ENCODE measurements around the gene CLCA4. TPM values are rescaled to one million over a fixed set of nuclear protein-coding genes. Genes with fewer than 3 reads are reported as not detected.

The CLCA4 gene
- total RNA-seq, 1 donor: not detected

DNA sequence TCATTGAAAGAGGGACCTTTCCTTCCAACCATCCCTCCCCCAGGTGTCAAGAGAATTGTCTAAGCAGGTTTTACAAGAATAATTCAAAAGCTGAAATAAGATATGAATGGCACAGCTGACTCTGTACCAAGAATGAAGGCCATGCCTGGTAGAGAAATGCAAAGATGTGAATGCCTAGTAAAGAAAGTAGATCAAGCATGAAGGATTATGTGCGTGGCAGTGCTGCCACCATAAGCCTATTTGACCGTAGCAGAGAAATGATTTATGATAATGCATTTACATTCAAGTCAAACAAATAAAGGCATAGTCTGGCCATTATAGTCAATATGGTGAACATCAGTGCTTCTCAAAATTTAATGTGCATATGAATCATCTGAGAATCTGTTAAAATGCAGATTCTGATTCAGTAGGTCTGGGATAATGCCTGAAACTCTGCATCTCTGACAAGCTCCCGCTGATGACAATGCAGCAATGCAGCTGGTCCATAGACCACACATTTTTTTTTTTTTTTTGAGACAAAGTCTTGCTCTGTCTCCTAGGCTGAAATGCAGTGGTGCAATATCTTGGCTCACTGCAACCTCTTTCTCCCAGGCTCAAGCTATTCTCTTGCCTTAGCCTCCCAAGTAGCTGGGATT is 16.6 kb upstream of the CLCA4 start:
- Histone ChIP-seq H3K4me1 (ENCODE audit: insufficient read depth, low read length) (no peaks in the 10 kb centered on the region), H4K20me1 (ENCODE audit: insufficient read depth, low read length) (no peaks in the 10 kb centered on the region), H3K9me3 (ENCODE audit: low read depth, low read length) (no peaks in the 10 kb centered on the region), H3K4me3 (ENCODE audit: insufficient read depth, low read length) (no peak overlapping the region), H2AFZ (ENCODE audit: low read length) (no peak overlapping the region), H3K27me3 (ENCODE audit: insufficient read depth, low read length) (no peaks in the 10 kb centered on the region), H3K27ac (ENCODE audit: low read depth, low read length) (no peak overlapping the region), H3K36me3 (ENCODE audit: insufficient read depth, low read length) (no peaks in the 10 kb centered on the region), H3K79me2 (ENCODE audit: insufficient read depth, low read length) (no peaks in the 10 kb centered on the region), H3K4me2 (ENCODE audit: insufficient read depth, low read length) (no peak overlapping the region)
- DNase-seq (ENCODE audit: insufficient read length, low spot score, missing footprints): no peak
- TF ChIP-seq, protein P1, sequence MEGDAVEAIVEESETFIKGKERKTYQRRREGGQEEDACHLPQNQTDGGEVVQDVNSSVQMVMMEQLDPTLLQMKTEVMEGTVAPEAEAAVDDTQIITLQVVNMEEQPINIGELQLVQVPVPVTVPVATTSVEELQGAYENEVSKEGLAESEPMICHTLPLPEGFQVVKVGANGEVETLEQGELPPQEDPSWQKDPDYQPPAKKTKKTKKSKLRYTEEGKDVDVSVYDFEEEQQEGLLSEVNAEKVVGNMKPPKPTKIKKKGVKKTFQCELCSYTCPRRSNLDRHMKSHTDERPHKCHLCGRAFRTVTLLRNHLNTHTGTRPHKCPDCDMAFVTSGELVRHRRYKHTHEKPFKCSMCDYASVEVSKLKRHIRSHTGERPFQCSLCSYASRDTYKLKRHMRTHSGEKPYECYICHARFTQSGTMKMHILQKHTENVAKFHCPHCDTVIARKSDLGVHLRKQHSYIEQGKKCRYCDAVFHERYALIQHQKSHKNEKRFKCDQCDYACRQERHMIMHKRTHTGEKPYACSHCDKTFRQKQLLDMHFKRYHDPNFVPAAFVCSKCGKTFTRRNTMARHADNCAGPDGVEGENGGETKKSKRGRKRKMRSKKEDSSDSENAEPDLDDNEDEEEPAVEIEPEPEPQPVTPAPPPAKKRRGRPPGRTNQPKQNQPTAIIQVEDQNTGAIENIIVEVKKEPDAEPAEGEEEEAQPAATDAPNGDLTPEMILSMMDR (IDR thresholded peaks at IDR 0.05; ENCODE audit: extremely low read depth, low read depth, low read length): no peak

DNA sequence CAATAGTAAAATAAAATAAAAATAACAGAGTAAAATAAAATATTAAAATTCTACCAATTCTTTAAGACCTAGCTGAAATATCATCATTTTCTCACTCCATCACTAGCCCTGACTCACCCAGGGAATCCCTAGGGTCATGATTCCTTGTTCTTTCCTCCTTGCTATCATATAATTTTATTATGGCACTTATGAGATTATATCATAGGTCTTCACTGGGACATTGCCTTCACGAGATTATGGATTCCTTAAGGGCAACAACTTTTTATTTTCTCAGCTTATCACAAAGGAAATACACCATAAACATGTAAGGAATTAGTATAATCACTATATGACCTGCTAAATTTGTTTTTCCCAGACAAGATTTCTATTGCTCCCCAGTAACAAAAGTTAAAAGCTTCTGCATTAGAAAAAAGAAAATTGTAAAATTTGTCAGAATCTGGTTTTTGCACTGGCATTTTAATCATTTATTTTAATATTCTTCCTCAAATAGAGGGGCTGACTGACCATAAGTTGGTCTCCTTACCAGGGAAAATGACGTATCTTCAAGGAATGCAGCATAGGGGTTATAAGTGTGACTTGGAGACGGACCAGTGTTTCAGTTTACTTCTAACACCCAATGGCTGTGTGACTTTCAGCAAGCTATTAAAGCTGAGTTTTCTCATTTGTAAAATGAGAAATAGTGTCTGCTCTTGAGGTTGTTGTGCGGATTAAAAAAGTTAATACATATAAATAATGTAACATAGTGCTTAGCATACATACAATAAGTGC is 8.8 kb upstream of the CLCA4 start:
- no peaks in the 10 kb centered on the region for H3K79me2 ChIP-seq (ENCODE audit: insufficient read depth, low read length)
- H3K4me3 ChIP-seq (ENCODE audit: insufficient read depth, low read length): no peak overlapping the region
- no peak overlapping the region for H3K4me2 ChIP-seq (ENCODE audit: insufficient read depth, low read length)
- H3K36me3 ChIP-seq (ENCODE audit: insufficient read depth, low read length): no peaks in the 10 kb centered on the region
- DNase-seq (ENCODE audit: insufficient read length, low spot score, missing footprints): no peak
- H3K9me3 ChIP-seq (ENCODE audit: low read depth, low read length): no peaks in the 10 kb centered on the region
- no peak overlapping the region for H3K27ac ChIP-seq (ENCODE audit: low read depth, low read length)
- H2AFZ ChIP-seq (ENCODE audit: low read length): no peak overlapping the region
- H3K4me1 ChIP-seq (ENCODE audit: insufficient read depth, low read length): no peaks in the 10 kb centered on the region
- TF ChIP-seq, protein P1 (IDR thresholded peaks at IDR 0.05; ENCODE audit: extremely low read depth, low read depth, low read length): no peak
- H3K27me3 ChIP-seq (ENCODE audit: insufficient read depth, low read length): no peaks in the 10 kb centered on the region
- H4K20me1 ChIP-seq (ENCODE audit: insufficient read depth, low read length): no peaks in the 10 kb centered on the region

DNA sequence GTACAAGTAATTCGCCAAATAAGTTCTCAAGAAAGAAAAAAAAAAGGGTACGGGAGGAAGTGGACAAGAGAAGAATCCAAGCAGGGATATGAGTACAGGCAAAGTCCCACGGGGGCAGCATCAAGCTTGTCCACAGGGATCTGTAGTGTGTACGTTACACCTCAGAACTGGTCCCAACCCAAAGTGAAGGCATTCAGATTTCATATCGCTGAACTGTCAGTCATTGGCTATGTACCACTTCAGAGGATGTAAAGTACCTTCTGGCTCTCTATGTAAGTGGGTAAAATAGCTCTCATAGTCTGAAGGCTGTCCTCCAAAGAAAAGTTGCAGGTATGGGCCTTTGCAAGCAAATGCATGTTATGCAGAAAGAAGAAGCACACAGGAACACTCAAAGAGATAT is 8.1 kb upstream of the CLCA4 start:
- Histone ChIP-seq H3K4me1 (ENCODE audit: insufficient read depth, low read length) (no peaks in the 10 kb centered on the region), H3K27me3 (ENCODE audit: insufficient read depth, low read length) (no peaks in the 10 kb centered on the region), H3K36me3 (ENCODE audit: insufficient read depth, low read length) (no peaks in the 10 kb centered on the region), H3K79me2 (ENCODE audit: insufficient read depth, low read length) (no peaks in the 10 kb centered on the region), H2AFZ (ENCODE audit: low read length) (no peak overlapping the region), H3K4me3 (ENCODE audit: insufficient read depth, low read length) (no peak overlapping the region), H3K27ac (ENCODE audit: low read depth, low read length) (no peak overlapping the region), H3K9me3 (ENCODE audit: low read depth, low read length) (no peaks in the 10 kb centered on the region), H4K20me1 (ENCODE audit: insufficient read depth, low read length) (no peaks in the 10 kb centered on the region), H3K4me2 (ENCODE audit: insufficient read depth, low read length) (no peak overlapping the region)
- TF ChIP-seq, protein P1 (IDR thresholded peaks at IDR 0.05; ENCODE audit: extremely low read depth, low read depth, low read length): no peak
- no peak for DNase-seq (ENCODE audit: insufficient read length, low spot score, missing footprints)

DNA sequence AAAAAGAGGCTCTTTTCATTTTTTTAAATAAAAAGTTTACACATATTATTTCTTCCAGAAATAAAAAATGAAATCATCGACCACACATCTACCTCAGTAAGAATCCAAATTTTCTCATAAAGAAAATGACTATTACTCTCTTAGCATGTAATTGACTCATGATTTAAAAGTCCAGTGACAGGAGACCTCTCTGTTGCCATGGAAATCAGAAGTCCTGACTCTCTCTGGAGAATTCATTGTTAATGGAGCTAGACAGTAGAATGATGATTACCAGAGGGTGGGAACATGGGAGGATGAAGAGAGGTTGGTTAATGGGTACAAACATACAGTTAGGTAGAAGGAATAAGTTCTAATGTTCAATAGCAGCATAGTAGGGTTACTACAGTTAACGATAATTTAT is 5.0 kb upstream of the CLCA4 start:
- TF ChIP-seq, protein P1 (IDR thresholded peaks at IDR 0.05; ENCODE audit: extremely low read depth, low read depth, low read length): no peak
- Histone ChIP-seq H3K27me3 (ENCODE audit: insufficient read depth, low read length) (no peaks in the 10 kb centered on the region), H3K4me1 (ENCODE audit: insufficient read depth, low read length) (no peaks in the 10 kb centered on the region), H3K36me3 (ENCODE audit: insufficient read depth, low read length) (no peaks in the 10 kb centered on the region), H3K4me3 (ENCODE audit: insufficient read depth, low read length) (no peak overlapping the region), H3K4me2 (ENCODE audit: insufficient read depth, low read length) (no peak overlapping the region), H3K27ac (ENCODE audit: low read depth, low read length) (no peak overlapping the region), H3K79me2 (ENCODE audit: insufficient read depth, low read length) (no peaks in the 10 kb centered on the region), H4K20me1 (ENCODE audit: insufficient read depth, low read length) (no peaks in the 10 kb centered on the region), H3K9me3 (ENCODE audit: low read depth, low read length) (no peaks in the 10 kb centered on the region), H2AFZ (ENCODE audit: low read length) (no peak overlapping the region)
- no peak for DNase-seq (ENCODE audit: insufficient read length, low spot score, missing footprints)

All from osteoblast (primary cell).